KMS-11 (cell line): Measurements from ENCODE around the gene DDX31.

ENCODE experiments used
- H2AFZ ChIP-seq: fragments of 200-600 bp; sonication (generic); 2 replicates; pipeline ENCODE4 v1.6.1; 2016; ENCODE audit warnings: antibody characterized with exemption, mixed run types, low read depth
- H3K27ac ChIP-seq: fragments of 200-600 bp; sonication (generic); 2 replicates; pipeline ENCODE4 v1.6.1; 2016; ENCODE audit warnings: mild to moderate bottlenecking, mixed run types
- H3K27me3 ChIP-seq: fragments of 200-600 bp; sonication (generic); 2 replicates; pipeline ENCODE4 v1.6.1; 2017; ENCODE audit warnings: mild to moderate bottlenecking, low read depth, mixed run types, moderate library complexity; ENCODE audit not compliant: insufficient read depth
- H3K36me3 ChIP-seq: fragments of 200-600 bp; sonication (generic); 2 replicates; pipeline ENCODE4 v1.6.1; 2017; ENCODE audit warnings: mild to moderate bottlenecking, mixed run types; ENCODE audit not compliant: insufficient read depth
- H3K4me1 ChIP-seq: fragments of 200-600 bp; sonication (generic); 2 replicates; pipeline ENCODE4 v1.6.1; 2016; ENCODE audit warnings: mild to moderate bottlenecking, low read depth, mixed run types; ENCODE audit not compliant: poor library complexity, severe bottlenecking
- H3K4me2 ChIP-seq: fragments of 200-600 bp; sonication (generic); 2 replicates; pipeline ENCODE4 v1.7.0; 2016; ENCODE audit warnings: mild to moderate bottlenecking, mixed run types
- H3K4me3 ChIP-seq: fragments of 200-600 bp; sonication (generic); IDR thresholded peaks from 2 replicates; pipeline ENCODE4 v1.6.1; 2017; ENCODE audit warnings: low read depth, low read length, mixed read lengths; ENCODE audit not compliant: insufficient read depth
- H3K79me2 ChIP-seq: fragments of 200-600 bp; sonication (generic); 2 replicates; pipeline ENCODE4 v1.6.1; 2016; ENCODE audit warnings: low read depth, mixed run types; ENCODE audit not compliant: insufficient read depth
- H3K9ac ChIP-seq: fragments of 200-600 bp; sonication (generic); 2 replicates; pipeline ENCODE4 v1.6.1; 2016; ENCODE audit warnings: mild to moderate bottlenecking, mixed run types
- H4K20me1 ChIP-seq: fragments of 200-600 bp; sonication (generic); 2 replicates; pipeline ENCODE4 v1.6.1; 2016; ENCODE audit warnings: mild to moderate bottlenecking, mixed run types; ENCODE audit not compliant: insufficient read depth
- CTCF ChIP-seq: fragments of 200-600 bp; sonication (generic); conservative IDR thresholded peaks from 2 replicates; pipeline ENCODE4 v1.6.1; 2017; ENCODE audit warnings: low read depth, mild to moderate bottlenecking, antibody characterized with exemption, low read length, moderate library complexity, mixed read lengths

The DDX31 gene

GRCh38 chr9:132591244-132591643 is 78.5 kb downstream of the DDX31 start:
- H3K36me3 ChIP-seq = no peaks in the 10 kb centered on the region
- no peak overlapping the region for H3K4me2 ChIP-seq
- H3K9ac ChIP-seq = no peak overlapping the region
- TF ChIP-seq CTCF = no peak
- H4K20me1 ChIP-seq = no peaks in the 10 kb centered on the region
- no peaks in the 10 kb centered on the region for H3K4me1 ChIP-seq
- no peak overlapping the region for H2AFZ ChIP-seq
- no peak overlapping the region for H3K4me3 ChIP-seq
- no peak overlapping the region for H3K27ac ChIP-seq
- no peaks in the 10 kb centered on the region for H3K79me2 ChIP-seq
- no peaks in the 10 kb centered on the region for H3K27me3 ChIP-seq

DNA sequence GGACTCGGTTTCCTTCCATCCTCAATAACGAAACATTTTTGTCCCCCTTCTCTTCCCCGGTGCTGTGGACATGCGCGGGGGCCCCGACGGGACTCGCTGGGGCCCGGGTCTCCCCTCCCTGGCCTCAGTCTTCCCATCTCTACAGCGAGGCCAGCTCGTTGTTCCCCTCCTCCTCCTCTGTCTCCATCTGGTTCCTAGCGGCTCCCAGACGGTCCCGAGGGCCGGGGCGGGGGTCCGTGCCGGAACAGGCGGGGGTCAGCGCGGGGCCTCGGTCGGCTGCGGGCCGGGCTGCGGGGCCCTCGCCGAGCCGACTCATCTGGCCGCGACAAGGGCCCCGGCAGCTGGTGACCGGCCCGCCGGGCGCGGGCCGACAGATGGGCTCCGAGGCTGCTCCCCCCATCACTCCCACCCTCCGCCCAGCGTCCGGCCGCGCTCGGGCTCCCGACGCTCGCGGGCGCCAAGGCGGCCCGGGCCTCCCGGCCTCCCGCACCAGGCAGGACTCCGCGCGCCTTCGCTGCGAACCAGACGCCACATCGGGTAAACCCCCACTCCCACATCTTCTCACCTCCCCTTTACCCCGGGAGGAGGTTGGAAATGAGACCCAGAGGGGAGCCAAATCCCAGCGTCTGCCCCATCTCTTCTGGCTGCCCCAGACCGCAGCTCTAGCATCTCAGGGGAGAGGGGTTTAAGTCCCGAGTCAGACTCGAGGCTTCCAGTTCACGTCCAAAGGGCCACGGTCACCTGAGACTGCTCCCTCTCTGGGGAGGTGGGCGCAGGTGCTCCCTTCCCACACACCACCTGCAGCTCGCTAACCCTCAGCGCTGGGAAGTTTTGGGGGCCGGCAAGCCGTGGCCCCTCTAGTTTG is 79.2 kb downstream of the DDX31 start:
- H3K4me1 ChIP-seq = no peaks in the 10 kb centered on the region
- no peaks in the 10 kb centered on the region for H3K36me3 ChIP-seq
- no peak overlapping the region for H2AFZ ChIP-seq
- H3K9ac ChIP-seq = no peak overlapping the region
- H3K4me3 ChIP-seq = no peak overlapping the region
- H3K79me2 ChIP-seq = no peaks in the 10 kb centered on the region
- no peaks in the 10 kb centered on the region; the same call in 1 of the 2 replicates for H3K27me3 ChIP-seq
- no peaks in the 10 kb centered on the region for H4K20me1 ChIP-seq
- H3K27ac ChIP-seq = no peak overlapping the region
- no peak overlapping the region for H3K4me2 ChIP-seq
- no peak for TF ChIP-seq CTCF

- Histone ChIP-seq H3K4me3 (no peak overlapping the region), H3K36me3 (no peaks in the 10 kb centered on the region), H3K27ac (no peak overlapping the region), H4K20me1 (no peaks in the 10 kb centered on the region), H3K79me2 (no peaks in the 10 kb centered on the region), H3K4me1 (no peaks in the 10 kb centered on the region), H3K27me3 (no peaks in the 10 kb centered on the region; the same call in 1 of the 2 replicates), H3K4me2 (no peak overlapping the region), H2AFZ (no peak overlapping the region), H3K9ac (no peak overlapping the region)
- TF ChIP-seq CTCF = no peak
Measured at GRCh38 chr9:132590037-132590317, 79.8 kb downstream of the DDX31 start.

GRCh38 chr9:132589148-132590036 is 80.4 kb downstream of the DDX31 start:
- Histone ChIP-seq H3K27ac (no peak overlapping the region), H4K20me1 (no peaks in the 10 kb centered on the region), H3K4me2 (no peak overlapping the region), H3K4me1 (no peaks in the 10 kb centered on the region), H3K27me3 (no peaks in the 10 kb centered on the region; the same call in 1 of the 2 replicates), H3K4me3 (no peak overlapping the region), H2AFZ (no peak overlapping the region), H3K79me2 (no peaks in the 10 kb centered on the region), H3K36me3 (no peaks in the 10 kb centered on the region), H3K9ac (no peak overlapping the region)
- TF ChIP-seq CTCF = no peak
